Effector memory CD8-positive, alpha-beta T cell (primary cell): ENCODE results near the gene RTTN.

Experiments used
- ATAC-seq: fragments of 150-1000 bp; cut with Tn5 transposase; replicated peaks from 2 replicates; pipeline ENCODE4 v1.10.0; 2021; ENCODE audit warnings: mild to moderate bottlenecking, moderate library complexity
- DNase-seq, 3 experiments: peaks; one replicate each; pipeline ENCODE4 v3.0.0; 2021
- H3K27ac Mint-ChIP-seq, 2 donors: one replicate each; pipeline ENCODE4 v1.8.0; 2022; ENCODE audit warnings: mild to moderate bottlenecking in 2 of 2, mixed read lengths in 2 of 2, moderate library complexity in 2 of 2
- H3K27me3 Mint-ChIP-seq, 2 donors: one replicate each; pipeline ENCODE4 v1.8.0; 2022; ENCODE audit warnings: mixed read lengths in 2 of 2
- H3K36me3 Mint-ChIP-seq: one replicate; pipeline ENCODE4 v1.8.0; 2022; ENCODE audit warnings: mild to moderate bottlenecking, moderate library complexity, mixed read lengths; ENCODE audit not compliant: insufficient read depth
- H3K4me1 Mint-ChIP-seq, 2 donors: one replicate each; pipeline ENCODE4 v1.8.0; 2022; ENCODE audit warnings: low read depth in 2 of 2, mixed read lengths in 2 of 2
- H3K4me3 Mint-ChIP-seq, 2 donors: one replicate each; pipeline ENCODE4 v1.8.0; 2022; ENCODE audit warnings: mild to moderate bottlenecking in 2 of 2, mixed read lengths in 2 of 2, moderate library complexity in 2 of 2
- H3K9me3 Mint-ChIP-seq, 2 donors: one replicate each; pipeline ENCODE4 v1.8.0; 2022; ENCODE audit warnings: mixed read lengths in 2 of 2

Gene RTTN

GRCh38 chr18:70190529-70190928, 15.0 kb downstream of the RTTN start:
- peaks cover 2 to 3% of the 10 kb centered on the region in 2 donors for H3K4me1 Mint-ChIP-seq
- no peak for ATAC-seq

DNA sequence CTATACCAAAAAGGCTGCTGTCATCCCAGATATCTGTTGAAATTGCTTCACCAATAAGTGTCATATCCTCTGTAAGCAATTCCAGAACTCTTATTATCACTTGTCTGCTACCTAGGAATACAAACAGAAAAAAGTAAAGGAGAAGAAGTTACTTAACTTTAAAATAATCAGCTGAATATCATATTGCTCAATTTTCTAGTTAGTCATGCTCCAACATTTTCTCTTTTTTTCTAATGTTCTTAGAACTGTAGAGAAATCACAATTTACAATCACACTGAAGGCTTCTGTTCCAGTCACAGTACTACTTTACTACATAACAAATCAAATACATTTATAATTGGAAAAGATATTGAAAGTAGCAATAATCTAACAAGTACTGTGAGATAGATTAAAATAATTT, 17.4 kb downstream of the RTTN start:
- Mint-ChIP-seq H3K27ac (no peak overlapping the region), H3K9me3 (no peaks in the 10 kb centered on the region), H3K36me3 (peaks cover 65% of the 10 kb centered on the region), H3K4me3 (no peak overlapping the region), H3K27me3 (no peaks in the 10 kb centered on the region), H3K4me1 (peaks cover 5 to 7% of the 10 kb centered on the region in 2 donors)
- DNase-seq: no peak
- ATAC-seq: no peak

More at GRCh38 chr18:70190529-70190928, 15.0 kb downstream of the RTTN start:
- H3K27me3 Mint-ChIP-seq: no peaks in the 10 kb centered on the region
- H3K36me3 Mint-ChIP-seq: peaks cover 77% of the 10 kb centered on the region
- DNase-seq: no peak
- H3K9me3 Mint-ChIP-seq: no peaks in the 10 kb centered on the region
- no peak overlapping the region for H3K4me3 Mint-ChIP-seq
- no peak overlapping the region for H3K27ac Mint-ChIP-seq

DNA sequence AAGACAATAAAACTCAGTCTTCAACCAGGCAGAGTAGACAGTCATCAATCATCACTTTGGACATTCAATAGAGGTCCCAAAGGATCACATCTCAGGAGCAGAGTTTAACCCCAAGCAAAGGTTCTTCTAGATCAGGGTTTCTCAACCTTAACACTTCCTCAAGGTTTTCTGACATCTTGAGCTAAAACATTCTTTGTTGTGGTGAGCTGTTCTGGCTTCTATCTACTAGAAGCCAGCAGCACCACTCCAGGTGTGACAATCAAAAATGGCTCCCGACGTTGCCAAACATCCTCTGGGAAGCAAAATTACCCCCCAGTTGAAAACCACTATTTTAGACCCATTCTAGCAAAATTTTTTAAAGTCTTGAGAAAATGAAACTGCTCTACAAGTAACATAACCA, 22.0 kb downstream of the RTTN start:
- H3K4me1 Mint-ChIP-seq: peaks cover 7 to 9% of the 10 kb centered on the region in 2 donors
- peak overlapping the region in 1 of 2 donors; percentile 52 for H3K27ac Mint-ChIP-seq
- ATAC-seq (no peak), DNase-seq (no peak)
- no peaks in the 10 kb centered on the region for H3K9me3 Mint-ChIP-seq
- H3K27me3 Mint-ChIP-seq: no peaks in the 10 kb centered on the region
- H3K36me3 Mint-ChIP-seq: peaks cover 37% of the 10 kb centered on the region
- H3K4me3 Mint-ChIP-seq: no peak overlapping the region

GRCh38 chr18:70182548-70182947, 22.9 kb downstream of the RTTN start:
- Mint-ChIP-seq H3K27me3 (no peaks in the 10 kb centered on the region), H3K27ac (no peak overlapping the region), H3K36me3 (peaks cover 35% of the 10 kb centered on the region), H3K9me3 (no peaks in the 10 kb centered on the region), H3K4me3 (no peak overlapping the region), H3K4me1 (peaks cover 7 to 9% of the 10 kb centered on the region in 2 donors)
- DNase-seq (no peak), ATAC-seq (no peak)

GRCh38 chr18:70181725-70182124, 23.8 kb downstream of the RTTN start:
- DNase-seq (no peak), ATAC-seq (no peak)
- peaks cover 7 to 9% of the 10 kb centered on the region in 2 donors for H3K4me1 Mint-ChIP-seq
- no peak overlapping the region for H3K4me3 Mint-ChIP-seq
- peaks cover 26% of the 10 kb centered on the region for H3K36me3 Mint-ChIP-seq
- no peak overlapping the region for H3K27ac Mint-ChIP-seq
- no peaks in the 10 kb centered on the region for H3K27me3 Mint-ChIP-seq
- H3K9me3 Mint-ChIP-seq: no peaks in the 10 kb centered on the region

GRCh38 chr18:70181015-70181414, 24.5 kb downstream of the RTTN start:
- H3K36me3 Mint-ChIP-seq: peaks cover 22% of the 10 kb centered on the region
- H3K27ac Mint-ChIP-seq: no peak overlapping the region
- H3K4me3 Mint-ChIP-seq: no peak overlapping the region
- ATAC-seq: no peak
- no peak for DNase-seq
- peaks cover 6 to 9% of the 10 kb centered on the region in 2 donors for H3K4me1 Mint-ChIP-seq
- no peaks in the 10 kb centered on the region for H3K9me3 Mint-ChIP-seq
- H3K27me3 Mint-ChIP-seq: no peaks in the 10 kb centered on the region

- peaks cover 0 to 2% of the 10 kb centered on the region in 2 donors for H3K4me1 Mint-ChIP-seq
- peaks cover 14% of the 10 kb centered on the region for H3K36me3 Mint-ChIP-seq
- H3K4me3 Mint-ChIP-seq: no peak overlapping the region
- ATAC-seq (no peak), DNase-seq (no peak)
- H3K27me3 Mint-ChIP-seq: no peaks in the 10 kb centered on the region
- no peak overlapping the region for H3K27ac Mint-ChIP-seq
- H3K9me3 Mint-ChIP-seq: no peaks in the 10 kb centered on the region
These were observed 28.9 kb downstream of the RTTN start for GRCh38 chr18:70176537-70176936.

- peaks cover 0 to 2% of the 10 kb centered on the region in 2 donors for H3K4me1 Mint-ChIP-seq
- peak overlapping the region in 1 of 2 donors; percentile 82 for H3K27ac Mint-ChIP-seq
- peaks cover 14% of the 10 kb centered on the region for H3K36me3 Mint-ChIP-seq
- DNase-seq (no peak), ATAC-seq (no peak)
- no peak overlapping the region for H3K4me3 Mint-ChIP-seq
- no peaks in the 10 kb centered on the region for H3K9me3 Mint-ChIP-seq
- H3K27me3 Mint-ChIP-seq: no peaks in the 10 kb centered on the region
These were observed 30.3 kb downstream of the RTTN start for GRCh38 chr18:70175216-70175615.

DNA sequence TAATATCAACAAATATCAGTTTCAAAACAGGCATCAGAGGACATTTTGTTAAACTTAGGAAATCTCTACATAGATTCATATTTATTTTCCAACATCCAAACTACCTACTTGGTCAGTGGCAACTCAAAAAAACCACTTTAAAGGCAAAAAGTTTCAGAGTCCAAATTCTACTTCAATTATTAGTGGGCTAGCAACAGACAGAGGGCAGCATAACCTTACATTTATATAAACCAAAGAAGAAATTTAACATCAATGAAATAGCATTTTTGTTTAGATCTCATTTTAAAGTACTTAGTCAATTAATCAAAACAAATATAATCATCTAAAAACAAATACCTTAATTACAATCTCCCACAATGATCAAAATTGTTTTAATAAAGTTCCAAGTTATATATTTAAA, 33.3 kb downstream of the RTTN start:
- Mint-ChIP-seq H3K9me3 (no peaks in the 10 kb centered on the region), H3K4me3 (no peak overlapping the region), H3K27me3 (no peaks in the 10 kb centered on the region), H3K36me3 (peaks cover 14% of the 10 kb centered on the region), H3K27ac (no peak overlapping the region), H3K4me1 (no peaks in the 10 kb centered on the region)
- ATAC-seq (no peak), DNase-seq (no peak)

DNA sequence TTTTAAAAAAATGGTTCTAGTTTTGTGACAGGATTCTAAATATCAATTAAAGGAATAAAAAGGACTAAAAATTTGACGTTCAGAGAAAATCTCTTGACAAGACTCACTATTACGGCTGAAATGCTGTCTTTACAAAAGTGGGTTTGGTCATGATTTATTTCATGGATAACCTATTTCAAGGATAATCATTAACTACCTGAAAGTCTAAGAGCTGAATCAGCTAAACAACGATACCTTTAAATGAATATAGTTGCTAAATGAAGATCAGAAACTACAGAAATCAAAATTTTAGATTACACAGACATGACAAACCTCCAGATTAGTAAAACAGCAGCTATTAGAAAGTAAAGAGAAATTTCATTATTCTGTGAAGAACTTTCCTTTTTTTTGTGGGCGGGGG, 35.7 kb downstream of the RTTN start:
- H3K4me3 Mint-ChIP-seq: no peak overlapping the region
- no peaks in the 10 kb centered on the region for H3K9me3 Mint-ChIP-seq
- peaks cover 0 to 9% of the 10 kb centered on the region in 2 donors for H3K4me1 Mint-ChIP-seq
- no peak for ATAC-seq
- no peak for DNase-seq
- H3K27ac Mint-ChIP-seq: no peak overlapping the region
- peaks cover 13% of the 10 kb centered on the region for H3K36me3 Mint-ChIP-seq
- no peaks in the 10 kb centered on the region for H3K27me3 Mint-ChIP-seq

DNA sequence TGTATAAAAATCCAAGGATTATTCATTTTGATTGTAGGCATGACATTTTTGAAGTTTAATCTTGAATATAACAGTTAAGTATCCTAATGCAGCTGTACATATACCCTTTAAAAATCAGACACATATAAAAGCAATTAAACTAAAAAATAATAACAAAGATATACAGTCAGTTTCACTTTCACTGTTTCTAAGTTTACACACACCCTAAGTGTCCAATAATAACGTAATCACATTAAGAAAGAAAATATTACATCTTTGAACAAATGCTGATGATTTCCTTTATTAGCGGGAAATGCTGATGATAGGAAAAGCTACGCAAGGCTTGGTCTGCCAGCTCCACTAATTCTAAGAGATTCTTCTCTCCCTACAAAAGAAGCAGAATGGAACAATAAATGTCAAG, 38.8 kb downstream of the RTTN start:
- no peak for DNase-seq
- H3K9me3 Mint-ChIP-seq: no peaks in the 10 kb centered on the region
- H3K4me1 Mint-ChIP-seq: peaks cover 0 to 9% of the 10 kb centered on the region in 2 donors
- no peaks in the 10 kb centered on the region for H3K27me3 Mint-ChIP-seq
- peaks cover 9% of the 10 kb centered on the region for H3K36me3 Mint-ChIP-seq
- H3K27ac Mint-ChIP-seq: peak overlapping the region; percentile 55 to 93
- no peak for ATAC-seq
- H3K4me3 Mint-ChIP-seq: peak overlapping the region in 1 of 2 donors; percentile 23

- ATAC-seq (no peak), DNase-seq (no peak)
- Mint-ChIP-seq H3K27me3 (no peaks in the 10 kb centered on the region), H3K27ac (peak overlapping the region; percentile 55 to 93), H3K9me3 (no peaks in the 10 kb centered on the region), H3K4me1 (peaks cover 0 to 10% of the 10 kb centered on the region in 2 donors), H3K4me3 (peak overlapping the region; percentile 2 to 61), H3K36me3 (peaks cover 13% of the 10 kb centered on the region)
These were observed 39.6 kb downstream of the RTTN start for GRCh38 chr18:70165936-70166335.

DNA sequence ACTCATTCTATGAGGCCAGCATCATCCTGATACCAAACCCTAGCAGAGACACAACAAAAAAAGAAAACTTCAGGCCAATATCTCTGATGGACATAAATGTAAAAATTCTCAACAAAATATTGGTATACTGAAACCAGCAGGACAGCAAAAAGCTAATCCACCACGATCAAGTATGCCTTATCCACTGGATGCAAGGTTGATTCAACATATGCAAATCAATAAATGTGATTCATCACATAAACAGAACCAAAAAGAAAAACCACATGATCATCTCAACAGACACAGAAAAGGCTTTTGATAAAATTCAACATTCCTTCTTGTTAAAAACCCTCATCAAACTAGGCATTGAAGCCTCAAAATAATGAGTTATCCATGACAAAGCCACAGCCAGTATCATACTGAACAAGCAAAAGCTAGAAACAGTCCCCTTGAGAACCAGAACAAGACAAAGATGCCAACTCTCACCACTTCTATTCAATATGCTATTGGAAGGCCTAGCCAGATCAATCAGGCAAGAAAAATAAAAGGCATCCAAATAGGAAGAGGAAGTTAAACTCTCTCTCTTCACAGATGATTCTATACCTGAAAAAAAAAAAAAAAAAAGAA, 45.3 kb downstream of the RTTN start:
- Mint-ChIP-seq H3K27me3 (no peaks in the 10 kb centered on the region), H3K4me3 (no peak overlapping the region), H3K36me3 (peaks cover 34% of the 10 kb centered on the region), H3K9me3 (no peaks in the 10 kb centered on the region), H3K4me1 (peaks cover 6 to 14% of the 10 kb centered on the region in 2 donors), H3K27ac (no peak overlapping the region)
- ATAC-seq (no peak), DNase-seq (no peak)

DNA sequence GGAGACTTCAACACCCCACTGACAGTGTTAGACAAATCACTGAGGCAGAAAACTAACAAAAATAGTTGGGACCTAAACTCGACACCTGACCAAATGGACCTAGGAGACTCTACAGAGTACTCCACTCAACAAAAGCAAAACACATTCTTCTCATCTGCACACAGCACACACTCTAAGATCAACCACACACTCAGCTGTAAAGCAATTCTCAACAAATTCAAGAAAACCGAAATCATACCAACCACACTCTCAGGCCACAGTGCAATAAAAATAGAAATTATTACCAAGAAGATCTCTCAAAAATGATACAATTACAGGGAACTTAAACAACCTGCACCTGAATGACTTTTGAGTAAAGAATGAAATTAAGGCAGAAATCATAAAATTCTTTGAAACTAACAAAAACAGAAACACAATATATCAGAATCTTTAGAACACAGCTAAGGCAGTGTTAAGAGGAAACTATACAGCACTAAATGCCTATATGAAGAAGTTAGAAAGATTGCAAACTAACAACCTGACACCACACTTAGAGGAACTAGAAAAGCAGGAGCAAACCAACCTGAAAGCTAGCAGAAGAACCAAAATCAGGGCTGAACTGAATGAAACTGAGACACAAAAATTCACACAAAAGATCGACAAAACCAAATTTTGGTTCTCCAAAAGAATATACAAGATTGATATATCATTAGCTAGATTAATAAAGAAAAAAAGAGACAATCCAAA, 46.3 kb downstream of the RTTN start:
- Mint-ChIP-seq H3K4me3 (no peak overlapping the region), H3K27me3 (no peaks in the 10 kb centered on the region), H3K4me1 (peaks cover 9 to 23% of the 10 kb centered on the region in 2 donors), H3K9me3 (no peaks in the 10 kb centered on the region), H3K36me3 (peaks cover 34% of the 10 kb centered on the region), H3K27ac (no peak overlapping the region)
- ATAC-seq (no peak), DNase-seq (no peak)
